HCT116 (cell line): ENCODE results near the gene ZNF560. TPM values are rescaled to one million over a fixed set of nuclear protein-coding genes. Genes with fewer than 3 reads are reported as not detected.

Experiments used
- ATAC-seq: fragments of 200-7000 bp; cut with Tn5 transposase; 2 replicates; pipeline ENCODE4 v1.9.1; 2020; ENCODE audit warnings: mild to moderate bottlenecking, moderate library complexity
- BruUV-seq: library from RNA; stranded (reverse); fragments of 400-500 nt; replicated peaks from 2 replicates; lab custom pipeline; 2021; lab: Mats Ljungman, UMichigan
- CTCF ChIA-PET: fragments of 300-600 bp; sonication (Branson Sonifier 250); formaldehyde crosslinking; loops from one replicate; lab custom pipeline; 2021; ENCODE audit warnings: antibody characterized with exemption; lab: Charles Lee
- POLR2A ChIA-PET: fragments of 300-600, 350-600 bp; sonication (Branson Sonifier 250); formaldehyde crosslinking; loops from one replicate; lab custom pipeline; 2021; ENCODE audit warnings: antibody characterized with exemption; lab: Charles Lee
- RAD21 ChIA-PET, 2 experiments: fragments of 300-600 bp; sonication (Branson Sonifier 250); formaldehyde crosslinking; loops; one replicate each; lab custom pipeline; 2023; ENCODE audit warnings: low total read pairs in 2 of 2; ENCODE audit not compliant: uncharacterized antibody in 2 of 2, unreplicated experiment in 2 of 2, low non-redundant PET in 1 of 2; lab: Charles Lee
- DNase-seq: peaks from one replicate; pipeline ENCODE4 v3.0.0-alpha.2; 2010; ENCODE audit warnings: low read depth, low spot score
- H2AFZ ChIP-seq: fragments of 200-600 bp; shearing (Covaris generic), sonication (generic); 2 replicates; pipeline ENCODE4 v1.6.1; 2017; ENCODE audit warnings: low read depth, mixed run types, mixed read lengths, antibody characterized with exemption, low read length; ENCODE audit not compliant: poor library complexity, severe bottlenecking
- H3K27ac ChIP-seq: 2 replicates; pipeline ENCODE4 v1.5.1; 2012; ENCODE audit warnings: low read depth, low read length
- H3K27me3 ChIP-seq: fragments of 200-600 bp; sonication (generic); 2 replicates; pipeline ENCODE4 v1.6.1; 2016; ENCODE audit warnings: mixed run types, low read length, mixed read lengths; ENCODE audit not compliant: insufficient read depth
- H3K36me3 ChIP-seq, 2 experiments: fragments of 200-500 bp in 1 of 2; fragments of 200-600 bp in 1 of 2; sonication (Bioruptor generic) in 1 of 2; sonication (generic) in 1 of 2; 2 replicates each; pipeline versions ENCODE4 v1.5.1 to v1.6.1; 2014 to 2016; ENCODE audit warnings: low read length in 2 of 2, inconsistent platforms in 1 of 2, mixed read lengths in 1 of 2, mixed run types in 1 of 2; ENCODE audit not compliant: insufficient read depth in 2 of 2, control insufficient read depth in 1 of 2
- H3K4me1 ChIP-seq, 2 experiments: fragments of 200-600 bp in 1 of 2; sonication (generic) in 1 of 2; 2 replicates each; pipeline versions ENCODE4 v1.5.1 to v1.6.1; 2012 to 2017; ENCODE audit warnings: low read length in 2 of 2, inconsistent platforms in 1 of 2, mild to moderate bottlenecking in 1 of 2, mixed read lengths in 1 of 2, mixed run types in 1 of 2, moderate library complexity in 1 of 2; ENCODE audit not compliant: insufficient read depth in 2 of 2, control insufficient read depth in 1 of 2
- H3K4me2 ChIP-seq: fragments of 200-600 bp; sonication (generic); 2 replicates; pipeline ENCODE4 v1.6.1; 2017; ENCODE audit warnings: mixed run types, low read length, mixed read lengths
- H3K4me3 ChIP-seq, 2 experiments: fragments of 200-600 bp in 1 of 2; sonication (generic) in 1 of 2; replicated peaks in 1 of 2; 2 replicates each; pipeline ENCODE4 v1.5.1; 2011 to 2016; ENCODE audit warnings: low read length in 2 of 2, control low read depth in 1 of 2, low read depth in 1 of 2, mild to moderate bottlenecking in 1 of 2, mixed read lengths in 1 of 2, mixed run types in 1 of 2
- H3K79me2 ChIP-seq: fragments of 200-600 bp; sonication (generic); 2 replicates; pipeline ENCODE4 v1.6.1; 2017; ENCODE audit warnings: mild to moderate bottlenecking, mixed run types, low read length, moderate library complexity, mixed read lengths; ENCODE audit not compliant: insufficient read depth
- H3K9ac ChIP-seq: fragments of 200-600 bp; sonication (generic); 2 replicates; pipeline ENCODE4 v1.6.1; 2016; ENCODE audit warnings: low read length, mixed read lengths
- H3K9me2 ChIP-seq: fragments of 200-600 bp; sonication (generic), shearing (Covaris generic); 2 replicates; pipeline ENCODE4 v1.6.1; 2017; ENCODE audit warnings: mixed run types, mild to moderate bottlenecking, moderate library complexity; ENCODE audit not compliant: insufficient read depth
- H3K9me3 ChIP-seq, 2 experiments: fragments of 200-500 bp in 1 of 2; fragments of 200-600 bp in 1 of 2; sonication (Bioruptor generic) in 1 of 2; sonication (generic) in 1 of 2; 2 replicates each; pipeline ENCODE4 v1.6.1; 2014 to 2017; ENCODE audit warnings: low read length in 2 of 2, mixed read lengths in 2 of 2, inconsistent platforms in 1 of 2, low read depth in 1 of 2, mild to moderate bottlenecking in 1 of 2, mixed run types in 1 of 2, moderate library complexity in 1 of 2; ENCODE audit not compliant: control insufficient read depth in 1 of 2, insufficient read depth in 1 of 2
- H4K20me1 ChIP-seq: fragments of 200-600 bp; sonication (generic), shearing (Covaris generic); 2 replicates; pipeline ENCODE4 v1.6.1; 2017; ENCODE audit warnings: mixed run types, mild to moderate bottlenecking, moderate library complexity; ENCODE audit not compliant: insufficient read depth
- CBX3 ChIP-seq: IDR thresholded peaks from 2 replicates; pipeline ENCODE4 v1.6.1; 2012; ENCODE audit warnings: low read depth
- CEBPB ChIP-seq: IDR thresholded peaks from 2 replicates; pipeline ENCODE4 v1.6.1; 2012; ENCODE audit warnings: low read depth
- EGR1 ChIP-seq: IDR thresholded peaks from 2 replicates; pipeline ENCODE4 v1.6.1; 2012; ENCODE audit warnings: low read depth
- EZH2 ChIP-seq: fragments of 200-600 bp; sonication (generic); IDR thresholded peaks from 2 replicates; pipeline ENCODE4 v1.6.1; 2017; ENCODE audit warnings: antibody characterized with exemption, mixed run types
- EZH2phosphoT487 ChIP-seq: fragments of 200-600 bp; IDR thresholded peaks from 2 replicates; pipeline ENCODE4 v1.6.1; 2018; ENCODE audit warnings: antibody characterized with exemption, borderline replicate concordance
- FOSL1 ChIP-seq: IDR thresholded peaks from 2 replicates; pipeline ENCODE4 v1.6.1; 2012; ENCODE audit warnings: low read depth
- JUND ChIP-seq: IDR thresholded peaks from 2 replicates; pipeline ENCODE4 v1.6.1; 2012
- RAD21 ChIP-seq: IDR thresholded peaks from 2 replicates; pipeline ENCODE4 v1.6.1; 2012; ENCODE audit warnings: low read depth, mild to moderate bottlenecking
- SIN3A ChIP-seq: IDR thresholded peaks from 2 replicates; pipeline ENCODE4 v1.6.1; 2012; ENCODE audit warnings: low read depth
- SP1 ChIP-seq: IDR thresholded peaks from 2 replicates; pipeline ENCODE4 v1.6.1; 2012; ENCODE audit warnings: low read depth
- SRF ChIP-seq: IDR thresholded peaks from 2 replicates; pipeline ENCODE4 v1.6.1; 2012; ENCODE audit warnings: low read depth
- TCF7L2 ChIP-seq: IDR thresholded peaks from 2 replicates; pipeline ENCODE4 v1.7.0; 2011; ENCODE audit warnings: borderline replicate concordance, inconsistent platforms; ENCODE audit not compliant: insufficient read depth, insufficient read length; ENCODE audit errors: extremely low read depth
- YY1 ChIP-seq: IDR thresholded peaks from 2 replicates; pipeline ENCODE4 v1.6.1; 2011; ENCODE audit warnings: low read length, low read depth, moderate library complexity, mild to moderate bottlenecking; ENCODE audit not compliant: insufficient replicate concordance; ENCODE audit errors: extremely low read depth
- ZFX ChIP-seq: fragments of 450-650 bp; IDR thresholded peaks from 2 replicates; pipeline ENCODE4 v1.6.1; 2017
- intact Hi-C: fragments of 100-400 bp; cut with micrococcal nuclease; formaldehyde crosslinking; loops from 2 replicates; pipeline ENCODE4 v1.10.0; 2022
- total RNA-seq: library from RNA; stranded (reverse); gene quantifications from one replicate; pipeline ENCODE4 v1.2.1, GENCODE V29; 2021; ENCODE audit not compliant: unreplicated experiment
- TF ChIP-seq, protein P1 (sequence below): IDR thresholded peaks from 2 replicates; pipeline ENCODE4 v1.6.1; 2011; ENCODE audit warnings: mild to moderate bottlenecking, low read length, moderate library complexity; ENCODE audit not compliant: insufficient replicate concordance; ENCODE audit errors: extremely low read depth
- TF ChIP-seq, protein P2 (sequence below): IDR thresholded peaks from 2 replicates; pipeline ENCODE4 v1.6.1; 2012
- TF ChIP-seq, protein P3 (sequence below), 3 experiments: fragments of 200-600 bp in 1 of 3; sonication (generic) in 1 of 3; IDR thresholded peaks in 2 of 3; conservative IDR thresholded peaks in 1 of 3; 2 replicates each; pipeline ENCODE4 v1.5.1; 2012 to 2017; ENCODE audit warnings: low read depth in 2 of 3, low read length in 2 of 3, antibody characterized with exemption in 1 of 3, borderline replicate concordance in 1 of 3, control low read depth in 1 of 3, mild to moderate bottlenecking in 1 of 3, mixed read lengths in 1 of 3, mixed run types in 1 of 3, moderate library complexity in 1 of 3; ENCODE audit not compliant: insufficient read depth in 1 of 3
- TF ChIP-seq, protein P4 (sequence below): IDR thresholded peaks from 2 replicates; pipeline ENCODE4 v1.6.1; 2012

ZNF560 gene
- total RNA-seq, 1 experiment from 2014 or later = not detected

DNA sequence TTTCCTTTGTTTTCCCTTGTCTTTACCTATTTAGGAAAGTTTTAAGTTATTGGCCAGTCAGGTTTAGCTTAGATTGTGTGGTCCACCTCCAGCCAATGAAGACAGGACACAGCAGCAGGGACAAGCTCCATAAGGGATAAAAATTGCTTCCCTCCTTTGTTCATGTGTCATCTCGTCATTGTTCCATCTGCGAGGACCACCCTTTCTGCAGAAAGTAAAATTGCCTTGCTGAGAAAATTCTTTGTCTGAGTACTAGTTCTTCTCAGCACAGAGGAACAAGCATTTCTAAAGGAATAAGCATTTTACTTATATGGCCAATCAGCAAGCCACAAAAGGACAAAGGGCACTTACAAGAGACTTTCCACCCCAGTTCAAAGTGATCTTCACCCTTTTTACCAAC, 11.4 kb downstream of the ZNF560 start:
- Histone ChIP-seq H3K27me3 (no peaks in the 10 kb centered on the region), H3K4me1 (no peaks in the 10 kb centered on the region), H2AFZ (no peak overlapping the region), H3K36me3 (no peaks in the 10 kb centered on the region), H3K4me3 (no peak overlapping the region), H4K20me1 (no peaks in the 10 kb centered on the region), H3K9me2 (no peaks in the 10 kb centered on the region), H3K9me3 (peaks cover 8 to 15% of the 10 kb centered on the region in 2 experiments; a peak in 2 of 4 replicates), H3K79me2 (no peaks in the 10 kb centered on the region), H3K4me2 (no peak overlapping the region), H3K27ac (no peak overlapping the region), H3K9ac (no peak overlapping the region)
- ChIA-PET CTCF (no interaction called here), POLR2A (no interaction called here), RAD21 (no interaction called here)
- TF ChIP-seq TCF7L2 (no peak), SP1 (no peak), JUND (no peak), SIN3A (no peak), YY1 (no peak), EZH2 (no peak), CEBPB (no peak), CBX3 (no peak), RAD21 (no peak), ZFX (no peak), EGR1 (no peak), EZH2phosphoT487 (no peak), FOSL1 (no peak), SRF (no peak)
- TF ChIP-seq, protein P1, sequence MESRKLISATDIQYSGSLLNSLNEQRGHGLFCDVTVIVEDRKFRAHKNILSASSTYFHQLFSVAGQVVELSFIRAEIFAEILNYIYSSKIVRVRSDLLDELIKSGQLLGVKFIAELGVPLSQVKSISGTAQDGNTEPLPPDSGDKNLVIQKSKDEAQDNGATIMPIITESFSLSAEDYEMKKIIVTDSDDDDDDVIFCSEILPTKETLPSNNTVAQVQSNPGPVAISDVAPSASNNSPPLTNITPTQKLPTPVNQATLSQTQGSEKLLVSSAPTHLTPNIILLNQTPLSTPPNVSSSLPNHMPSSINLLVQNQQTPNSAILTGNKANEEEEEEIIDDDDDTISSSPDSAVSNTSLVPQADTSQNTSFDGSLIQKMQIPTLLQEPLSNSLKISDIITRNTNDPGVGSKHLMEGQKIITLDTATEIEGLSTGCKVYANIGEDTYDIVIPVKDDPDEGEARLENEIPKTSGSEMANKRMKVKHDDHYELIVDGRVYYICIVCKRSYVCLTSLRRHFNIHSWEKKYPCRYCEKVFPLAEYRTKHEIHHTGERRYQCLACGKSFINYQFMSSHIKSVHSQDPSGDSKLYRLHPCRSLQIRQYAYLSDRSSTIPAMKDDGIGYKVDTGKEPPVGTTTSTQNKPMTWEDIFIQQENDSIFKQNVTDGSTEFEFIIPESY = no peak
- TF ChIP-seq, protein P2, sequence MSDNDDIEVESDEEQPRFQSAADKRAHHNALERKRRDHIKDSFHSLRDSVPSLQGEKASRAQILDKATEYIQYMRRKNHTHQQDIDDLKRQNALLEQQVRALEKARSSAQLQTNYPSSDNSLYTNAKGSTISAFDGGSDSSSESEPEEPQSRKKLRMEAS = no peak
- TF ChIP-seq, protein P3, sequence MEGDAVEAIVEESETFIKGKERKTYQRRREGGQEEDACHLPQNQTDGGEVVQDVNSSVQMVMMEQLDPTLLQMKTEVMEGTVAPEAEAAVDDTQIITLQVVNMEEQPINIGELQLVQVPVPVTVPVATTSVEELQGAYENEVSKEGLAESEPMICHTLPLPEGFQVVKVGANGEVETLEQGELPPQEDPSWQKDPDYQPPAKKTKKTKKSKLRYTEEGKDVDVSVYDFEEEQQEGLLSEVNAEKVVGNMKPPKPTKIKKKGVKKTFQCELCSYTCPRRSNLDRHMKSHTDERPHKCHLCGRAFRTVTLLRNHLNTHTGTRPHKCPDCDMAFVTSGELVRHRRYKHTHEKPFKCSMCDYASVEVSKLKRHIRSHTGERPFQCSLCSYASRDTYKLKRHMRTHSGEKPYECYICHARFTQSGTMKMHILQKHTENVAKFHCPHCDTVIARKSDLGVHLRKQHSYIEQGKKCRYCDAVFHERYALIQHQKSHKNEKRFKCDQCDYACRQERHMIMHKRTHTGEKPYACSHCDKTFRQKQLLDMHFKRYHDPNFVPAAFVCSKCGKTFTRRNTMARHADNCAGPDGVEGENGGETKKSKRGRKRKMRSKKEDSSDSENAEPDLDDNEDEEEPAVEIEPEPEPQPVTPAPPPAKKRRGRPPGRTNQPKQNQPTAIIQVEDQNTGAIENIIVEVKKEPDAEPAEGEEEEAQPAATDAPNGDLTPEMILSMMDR (IDR thresholded peaks at IDR 0.05 in 2 of 3, conservative IDR thresholded peaks at IDR 0.05 in 1 of 3; ENCODE audit: borderline replicate concordance in 1 of 3, insufficient read depth in 1 of 3, low read depth in 2 of 3, low read length in 2 of 3) = no peak
- TF ChIP-seq, protein P4, sequence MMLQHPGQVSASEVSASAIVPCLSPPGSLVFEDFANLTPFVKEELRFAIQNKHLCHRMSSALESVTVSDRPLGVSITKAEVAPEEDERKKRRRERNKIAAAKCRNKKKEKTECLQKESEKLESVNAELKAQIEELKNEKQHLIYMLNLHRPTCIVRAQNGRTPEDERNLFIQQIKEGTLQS = no peak
- intact Hi-C loops = no loop called here
- BruUV-seq = no TSS peak
- ATAC-seq (no peak), DNase-seq (no peak)
